GM18861 (cell line): ENCODE data around the gene PRDM16.

Experiments
- ATAC-seq: cut with Tn5 transposase; IDR thresholded peaks from one replicate; pipeline ENCODE4 v1.9.1; 2021; ENCODE audit not compliant: unreplicated experiment

The PRDM16 gene

DNA sequence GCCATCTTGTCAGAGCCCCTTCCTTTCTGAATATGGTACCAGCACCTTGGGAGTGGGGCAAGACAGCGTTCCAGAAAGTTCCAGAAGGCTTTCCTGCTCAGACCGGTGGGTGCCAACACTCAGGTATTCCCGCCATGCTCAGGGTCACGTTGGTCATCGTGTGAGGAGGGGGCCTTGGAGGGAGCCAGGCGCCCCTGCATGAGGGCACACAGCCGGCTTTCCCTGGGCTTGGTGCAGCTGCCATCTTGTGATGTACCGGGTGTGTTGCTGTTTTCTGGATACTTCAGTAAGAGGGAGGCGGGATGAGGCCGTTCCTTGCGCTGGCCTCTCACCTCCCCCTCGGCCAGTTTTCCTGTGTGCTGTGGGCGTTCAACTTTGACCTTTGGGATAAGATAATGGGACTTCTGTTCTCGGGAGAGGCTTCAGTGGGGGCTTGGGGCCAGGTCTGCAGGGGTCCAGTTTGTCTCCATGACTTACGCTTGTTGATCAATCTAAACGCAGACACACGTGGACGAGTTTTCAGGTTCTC, 69.7 kb downstream of the PRDM16 start:
- no peak for ATAC-seq

DNA sequence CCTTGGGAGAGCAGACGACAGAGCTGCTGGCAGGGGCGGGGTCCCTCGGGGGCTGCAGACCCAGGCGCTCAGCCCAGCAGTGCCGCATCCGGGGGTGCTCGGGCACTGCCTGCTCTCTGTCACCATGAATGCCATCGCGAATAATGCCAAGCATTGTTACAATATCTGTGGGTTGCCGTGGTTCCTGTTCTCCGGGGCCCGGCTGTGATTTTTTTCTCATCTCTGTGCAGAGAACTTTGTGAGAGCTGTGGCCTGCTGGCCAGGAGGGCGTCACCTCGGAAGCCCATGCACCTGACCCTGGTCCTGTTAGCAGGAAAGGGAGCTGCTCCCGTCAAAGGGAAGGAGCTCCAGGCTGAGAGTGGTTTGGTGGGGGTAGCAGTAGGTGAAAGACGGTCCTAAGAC, 70.4 kb downstream of the PRDM16 start:
- ATAC-seq: no peak

DNA sequence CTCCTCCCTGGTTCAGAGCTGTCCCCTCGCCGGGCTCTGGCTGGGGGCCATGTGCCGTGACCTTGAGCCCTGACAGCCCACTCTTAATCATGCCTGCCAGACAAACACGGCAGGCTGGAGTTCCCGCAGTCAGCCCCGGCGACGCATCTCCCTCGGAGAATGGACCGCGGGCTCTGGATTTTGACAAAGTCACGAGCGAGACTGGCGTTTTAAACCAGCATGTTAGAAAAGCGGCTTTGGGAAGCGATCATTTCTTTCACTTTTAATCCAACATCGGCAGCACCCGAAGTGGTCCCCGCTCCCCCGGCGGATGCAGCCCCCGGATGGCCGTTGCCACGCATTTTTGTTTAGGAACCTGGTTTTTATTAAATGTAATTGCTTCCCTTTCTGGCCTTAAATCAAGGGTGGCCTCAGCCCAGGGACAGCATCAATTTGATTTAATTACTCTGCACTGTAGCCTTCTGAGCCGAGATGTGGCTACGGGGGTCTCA, 70.9 kb downstream of the PRDM16 start:
- ATAC-seq: no peak

DNA sequence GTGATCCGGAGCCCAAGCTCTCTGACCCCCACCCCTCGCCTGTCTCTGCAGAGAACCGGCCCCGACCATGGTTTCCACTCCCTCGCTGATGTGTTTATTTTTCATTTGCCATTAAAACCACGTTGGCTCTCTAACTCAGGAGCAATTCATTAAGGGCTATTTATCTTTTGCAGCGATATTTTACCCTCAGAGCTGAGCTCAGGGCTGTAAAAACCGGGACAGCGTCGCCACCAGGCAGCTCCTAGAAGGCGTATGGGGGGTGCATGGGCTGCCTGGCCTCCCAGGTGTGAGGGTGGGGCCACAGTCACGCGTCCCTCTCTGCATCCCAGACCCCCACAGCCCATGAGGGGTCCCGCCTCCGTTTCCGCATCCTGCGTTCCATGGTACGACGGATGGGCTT, 71.4 kb downstream of the PRDM16 start:
- ATAC-seq: no peak

DNA sequence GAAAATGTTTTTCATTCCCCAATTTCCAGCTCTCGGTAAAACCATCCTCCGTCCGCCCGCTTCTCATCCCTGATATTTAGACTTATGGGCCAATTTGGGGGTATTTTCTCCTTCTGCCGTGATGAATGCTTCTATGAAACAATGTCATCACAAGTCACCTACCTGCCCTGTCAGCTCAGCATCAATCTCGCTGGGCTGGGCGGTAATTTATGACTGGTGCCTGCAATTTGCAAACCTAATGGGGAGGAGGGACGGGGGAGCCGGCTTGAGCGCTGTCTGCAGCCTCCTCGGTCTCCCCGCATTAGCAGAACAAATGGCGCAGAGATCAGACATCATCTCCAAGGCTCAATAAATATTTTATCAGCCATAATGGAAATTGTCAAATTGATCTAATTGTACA, 72.1 kb downstream of the PRDM16 start:
- ATAC-seq: no peak

DNA sequence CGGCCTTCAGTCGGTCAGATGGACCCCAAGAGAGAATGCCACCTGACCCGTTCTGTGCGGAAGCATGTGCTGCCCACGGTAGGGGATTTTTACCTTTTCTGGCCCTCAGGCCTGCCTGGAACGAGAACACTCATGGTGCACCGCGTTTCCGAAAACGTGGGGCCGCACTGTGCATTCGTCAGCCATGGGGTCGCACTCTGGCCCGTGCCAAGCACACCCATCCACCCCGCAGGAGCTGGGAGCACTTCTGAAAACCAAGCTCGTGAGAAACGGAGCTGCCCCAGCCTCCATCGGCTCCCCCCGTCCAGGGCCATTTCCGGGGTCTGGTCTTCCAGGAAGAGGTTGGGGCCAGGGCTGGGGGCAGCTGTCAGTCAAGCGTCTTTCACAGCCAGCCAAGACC, 72.8 kb downstream of the PRDM16 start:
- no peak for ATAC-seq

DNA sequence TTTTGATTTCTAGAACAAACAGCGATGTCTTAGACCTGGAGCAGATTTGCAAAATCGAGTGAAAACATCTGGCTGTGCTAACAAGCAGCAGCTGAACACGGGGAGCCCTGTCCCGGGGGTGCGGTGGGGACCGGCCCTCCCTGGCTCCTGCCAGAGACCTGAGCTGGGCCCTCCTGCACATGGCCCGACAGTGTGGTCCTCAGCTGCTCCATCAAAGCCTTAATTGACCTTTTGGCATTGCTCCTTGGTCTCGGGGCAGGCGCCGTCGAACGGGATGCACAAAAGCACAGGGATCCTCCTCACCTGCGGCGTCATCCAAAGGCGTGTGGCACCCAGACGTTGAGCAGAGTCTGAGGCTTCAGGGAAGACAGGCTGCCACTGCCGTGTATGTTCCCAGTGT, 73.2 kb downstream of the PRDM16 start:
- ATAC-seq: no peak

DNA sequence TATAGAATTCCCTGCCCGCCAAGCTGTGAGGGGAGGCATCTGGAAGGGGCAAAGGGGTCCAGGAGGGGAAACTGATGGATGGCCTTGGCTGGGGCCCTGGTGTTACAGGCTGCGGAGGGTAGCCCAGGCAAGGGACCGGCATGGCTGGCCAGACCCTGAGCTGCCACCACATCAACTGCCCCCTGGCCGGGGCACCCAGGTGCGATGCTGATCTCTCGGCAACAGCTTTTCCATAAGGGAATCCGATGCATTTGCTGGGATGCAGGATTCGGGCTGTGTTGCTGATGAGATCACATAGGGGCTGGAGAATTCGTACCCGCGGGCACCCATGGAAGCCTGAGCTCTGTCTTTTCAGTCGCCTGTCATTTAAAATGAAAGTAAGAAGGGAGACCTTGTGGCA, 73.7 kb downstream of the PRDM16 start:
- no peak for ATAC-seq

DNA sequence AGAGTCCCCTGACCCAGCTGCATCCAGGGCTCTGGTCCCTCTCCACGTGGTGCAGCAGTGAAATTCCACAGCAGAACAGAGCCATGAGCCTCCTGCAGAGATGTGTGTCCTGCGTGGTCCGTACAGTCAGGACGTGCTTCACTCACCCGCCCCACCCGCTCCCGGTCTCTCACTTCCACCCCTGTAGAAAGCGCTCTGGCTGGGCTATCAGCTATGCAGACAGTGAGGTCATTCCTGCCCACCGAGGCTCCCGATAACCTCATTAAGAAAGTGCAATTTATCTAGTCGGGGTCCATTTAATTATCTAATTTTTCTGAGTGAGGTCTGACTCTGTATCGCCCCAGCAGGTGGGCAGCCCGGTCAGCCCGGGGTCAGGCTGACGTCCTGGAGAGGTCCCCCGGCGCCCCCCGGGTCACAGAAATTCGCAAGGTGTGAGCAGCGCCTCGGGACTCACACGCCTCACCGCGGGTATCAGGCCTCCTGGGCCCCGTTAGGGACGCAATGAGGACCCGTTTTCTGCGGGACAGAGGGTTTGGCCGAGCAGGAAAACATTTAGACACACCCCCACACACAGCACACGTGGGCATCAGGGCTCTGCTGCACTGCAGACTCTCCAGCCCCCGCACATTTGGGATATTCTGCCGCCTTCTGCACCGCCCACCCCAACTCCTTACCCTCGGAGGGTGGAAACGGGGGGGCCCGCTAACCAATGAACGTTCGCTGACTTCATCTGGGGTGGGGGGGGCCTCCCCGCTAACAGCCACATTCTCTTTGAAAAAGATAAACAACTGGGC, 76.7 kb downstream of the PRDM16 start:
- no peak for ATAC-seq

DNA sequence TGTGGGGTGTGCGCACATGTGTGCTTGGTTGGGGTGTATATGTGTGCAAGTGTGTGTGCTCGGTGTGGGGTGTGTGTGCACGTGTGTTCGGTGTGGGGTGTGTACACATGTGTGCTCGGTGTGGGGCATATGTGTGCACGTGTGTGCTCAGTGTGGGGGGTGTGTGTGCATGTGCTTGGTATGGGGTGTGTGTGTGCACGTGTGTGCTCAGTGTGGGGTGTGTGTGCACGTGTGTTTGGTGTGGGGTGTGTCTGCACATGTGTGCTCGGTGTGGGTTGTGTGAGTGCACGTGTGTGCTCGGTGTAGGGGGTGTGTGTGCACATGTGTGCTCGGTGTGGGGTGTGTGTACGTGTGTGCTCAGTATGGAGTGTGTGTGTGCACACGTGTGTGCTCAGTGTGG, 77.5 kb downstream of the PRDM16 start:
- no peak for ATAC-seq

DNA sequence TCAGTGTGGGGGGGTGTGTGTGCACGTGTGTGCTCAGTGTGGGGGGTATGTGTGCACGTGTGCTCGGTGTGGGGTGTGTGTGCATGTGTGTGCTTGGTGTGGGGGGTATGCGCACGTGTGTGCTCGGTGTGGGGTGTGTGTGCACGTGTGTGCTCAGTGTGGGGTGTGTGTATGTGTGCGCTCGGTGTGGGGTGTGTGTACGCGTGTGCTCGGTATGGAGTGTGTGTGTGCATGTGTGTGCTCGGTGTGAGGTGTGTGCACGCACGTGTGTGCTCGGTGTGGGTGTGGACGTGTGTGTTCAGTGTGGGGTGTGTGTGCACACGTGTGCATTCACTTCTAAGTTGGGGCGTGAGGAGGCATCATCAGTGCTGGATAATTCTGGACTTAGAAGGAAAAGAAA, 77.9 kb downstream of the PRDM16 start:
- no peak for ATAC-seq

DNA sequence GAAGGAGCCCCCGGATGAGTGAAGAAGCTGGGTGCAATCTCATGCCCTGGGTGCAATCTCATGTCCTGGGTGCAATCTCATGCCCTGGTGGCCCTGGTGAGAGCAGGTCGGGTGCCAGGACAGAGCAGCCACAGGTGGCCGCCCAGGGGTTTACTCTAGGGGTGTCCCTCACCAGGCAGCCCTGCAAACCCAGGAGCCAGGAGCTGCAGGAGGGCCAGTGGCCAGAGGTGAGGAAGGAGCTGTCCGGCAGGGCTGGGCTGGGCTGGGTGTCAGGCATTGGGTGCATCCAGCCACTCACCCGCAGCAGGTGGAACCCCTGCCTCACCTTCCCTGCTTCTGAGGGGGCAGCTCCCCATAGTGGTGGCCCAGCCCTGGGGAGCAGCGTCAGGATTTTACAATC, 79.2 kb downstream of the PRDM16 start:
- no peak for ATAC-seq

DNA sequence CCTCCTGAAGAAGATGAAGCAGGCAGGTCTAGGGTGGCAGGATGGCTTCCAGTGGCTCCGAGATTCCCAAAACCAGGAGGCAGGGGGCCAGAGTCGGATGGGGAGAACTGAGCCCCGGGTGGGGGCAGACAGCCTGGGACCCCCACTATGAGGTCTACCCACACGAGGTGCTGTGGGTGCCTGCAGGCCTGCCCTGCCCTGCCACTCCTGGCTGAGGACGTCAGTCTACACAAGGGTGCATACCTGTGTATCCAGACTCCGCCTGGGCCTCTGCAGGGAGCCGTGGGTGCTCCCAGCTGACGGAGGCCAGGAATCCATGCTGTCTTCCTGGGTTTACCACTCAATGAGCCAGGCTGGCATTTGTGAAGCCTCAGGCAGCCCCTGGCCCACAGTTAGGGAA, 80.3 kb downstream of the PRDM16 start:
- ATAC-seq: no peak

DNA sequence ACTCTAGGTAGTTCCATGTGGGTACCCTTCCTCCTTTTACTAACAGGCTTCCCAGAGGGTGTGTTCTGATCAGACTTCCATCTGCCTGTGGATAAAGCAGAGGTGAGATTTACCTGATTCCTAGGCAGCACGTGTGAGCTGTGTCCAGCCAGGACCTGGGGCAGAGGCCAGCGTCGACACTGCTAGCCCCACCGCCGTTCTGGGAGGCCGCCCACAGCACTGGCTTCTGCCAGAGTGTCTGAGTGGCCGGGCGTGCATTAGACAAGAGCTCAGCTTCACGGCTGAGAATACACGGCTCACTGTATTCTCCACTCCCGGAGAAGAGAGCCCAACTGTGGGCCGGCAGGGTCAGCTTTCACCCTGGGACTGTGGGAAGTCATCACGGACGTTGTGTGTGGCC, 82.5 kb downstream of the PRDM16 start:
- no peak for ATAC-seq

DNA sequence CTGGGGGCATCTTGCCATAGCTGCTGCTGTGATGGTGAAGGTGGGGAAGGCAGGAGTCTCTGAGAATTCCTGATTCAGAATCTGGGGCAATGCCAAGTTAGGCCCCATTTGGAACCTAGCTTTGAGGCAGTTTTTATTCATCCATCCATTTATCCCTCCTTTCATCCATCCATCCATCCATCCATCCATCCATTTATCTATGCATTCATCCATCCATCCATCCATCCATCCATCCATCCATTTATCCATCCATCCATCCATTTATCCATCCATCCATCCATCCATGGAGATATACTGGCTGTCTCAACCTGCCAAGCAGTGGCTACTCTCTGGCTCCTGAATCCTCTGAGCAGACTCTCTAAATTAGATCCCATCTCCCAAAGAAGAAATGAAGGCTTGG, 83.1 kb downstream of the PRDM16 start:
- no peak for ATAC-seq

DNA sequence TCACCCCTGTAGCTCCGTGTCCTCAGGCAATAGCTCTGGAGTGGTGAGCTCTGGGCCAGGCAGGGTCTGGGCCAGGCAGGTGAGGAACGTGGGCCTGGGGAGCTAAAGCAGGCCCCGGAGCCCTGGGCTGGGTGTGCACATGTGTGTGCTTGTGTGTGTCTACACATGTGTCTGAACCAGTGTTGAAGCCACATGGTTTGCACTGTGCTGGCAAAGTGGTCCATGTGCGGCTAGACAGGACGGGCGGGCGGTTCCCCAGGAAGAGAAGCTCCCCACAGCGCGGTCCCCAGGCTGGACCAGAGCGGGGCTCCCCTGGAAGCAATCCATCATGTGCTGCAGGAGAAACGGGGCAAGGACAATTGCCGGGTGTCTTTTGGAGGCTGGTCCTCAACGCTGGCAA, 84.2 kb downstream of the PRDM16 start:
- ATAC-seq: no peak

DNA sequence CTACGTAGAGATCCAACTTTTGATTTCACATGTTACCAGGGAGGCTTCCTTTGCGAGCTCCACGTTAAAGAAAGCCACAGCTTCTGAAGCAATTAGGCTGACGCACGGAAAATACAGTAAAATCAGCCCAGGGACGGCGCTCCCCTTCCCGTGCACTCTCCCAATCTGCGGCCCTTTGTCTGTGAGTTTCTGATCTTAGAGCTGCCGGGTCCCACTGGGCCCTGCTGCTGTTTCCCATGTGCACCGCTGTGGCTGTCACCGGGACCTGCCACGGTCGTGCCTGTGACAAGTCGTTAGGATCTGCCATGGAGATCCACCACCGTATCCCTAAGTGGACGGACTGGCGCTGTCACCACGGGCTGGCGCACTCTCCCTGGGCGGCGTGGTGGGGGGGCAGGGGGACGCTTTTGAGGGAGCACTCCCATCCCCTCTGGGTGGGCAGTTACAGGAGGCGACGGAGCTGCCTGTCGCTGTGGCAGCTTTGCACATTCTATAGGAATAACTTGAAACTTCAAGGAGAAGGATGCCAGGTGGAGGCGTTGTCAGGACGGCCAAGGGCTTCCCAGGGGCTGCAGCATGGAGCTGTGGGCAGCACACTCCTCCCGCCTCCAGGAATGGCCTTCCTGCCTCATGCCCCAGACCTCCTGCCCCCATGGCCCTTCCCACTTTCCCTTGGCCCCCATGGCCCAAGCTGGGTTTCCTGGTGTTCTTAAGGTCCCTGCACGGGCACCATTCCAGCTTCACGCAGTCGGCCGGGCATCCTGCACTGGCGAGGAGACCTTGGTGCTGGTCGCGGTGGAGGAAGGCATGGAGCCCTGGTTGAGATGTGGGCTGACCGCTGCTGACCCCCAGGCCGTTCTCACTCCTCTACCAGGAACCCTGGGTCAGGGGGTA, 85.1 kb downstream of the PRDM16 start:
- ATAC-seq: no peak

DNA sequence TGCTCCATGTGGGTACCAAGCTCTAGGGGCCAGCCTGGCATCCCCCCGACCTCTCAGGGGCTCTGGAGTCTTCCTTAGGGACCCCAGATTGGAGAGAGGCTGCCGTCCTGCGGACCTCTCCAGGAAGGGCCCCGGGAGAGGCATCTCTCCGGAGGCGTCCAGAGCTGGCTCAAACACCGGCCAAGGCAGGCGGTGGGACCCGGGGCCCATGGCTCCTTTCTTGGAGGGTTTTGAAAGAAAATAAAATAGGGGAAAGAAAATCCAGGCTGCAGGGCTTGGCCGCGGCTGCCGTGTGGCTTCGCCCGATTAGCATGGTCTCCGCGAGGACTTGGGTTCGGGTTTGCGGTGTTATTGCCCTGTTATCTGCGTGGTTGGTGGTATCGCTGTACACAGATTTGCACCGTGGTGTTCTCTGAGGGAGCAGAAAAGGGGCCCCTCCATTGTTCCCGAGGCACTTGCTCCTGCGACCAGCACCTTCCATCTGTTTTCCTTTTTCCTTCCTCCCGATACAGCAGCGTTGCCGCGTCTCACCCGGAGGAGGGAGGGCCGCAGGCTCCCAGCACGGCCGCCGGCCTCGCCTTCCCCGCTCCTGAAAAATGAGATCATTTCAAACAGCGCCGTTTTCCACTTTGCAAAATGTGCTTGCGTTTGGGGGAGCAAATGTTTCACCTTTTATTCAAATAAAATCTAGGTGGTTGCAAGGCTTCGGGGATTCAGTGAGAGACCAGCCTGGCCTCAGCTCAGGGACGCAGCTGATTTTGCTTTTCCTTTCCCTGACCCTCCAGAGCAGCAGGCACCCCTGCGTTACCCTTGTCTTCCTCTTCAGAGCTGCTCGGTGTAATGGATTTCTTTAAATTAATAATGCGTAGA, 86.3 kb downstream of the PRDM16 start:
- ATAC-seq: no peak

DNA sequence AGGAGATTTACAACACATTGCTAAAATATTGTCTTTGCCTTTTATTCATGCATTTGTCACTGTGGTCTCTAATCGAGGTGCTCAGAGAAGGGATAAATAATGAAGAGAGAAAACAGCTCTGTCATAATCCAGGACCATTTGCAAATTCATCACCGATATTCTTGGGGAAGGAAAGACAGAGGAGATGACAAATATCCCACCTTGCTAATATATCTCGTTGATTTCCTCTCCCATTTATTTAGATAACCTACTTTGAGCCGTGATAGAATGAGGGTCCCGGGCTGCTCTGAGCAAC, 86.9 kb downstream of the PRDM16 start:
- ATAC-seq: no peak

DNA sequence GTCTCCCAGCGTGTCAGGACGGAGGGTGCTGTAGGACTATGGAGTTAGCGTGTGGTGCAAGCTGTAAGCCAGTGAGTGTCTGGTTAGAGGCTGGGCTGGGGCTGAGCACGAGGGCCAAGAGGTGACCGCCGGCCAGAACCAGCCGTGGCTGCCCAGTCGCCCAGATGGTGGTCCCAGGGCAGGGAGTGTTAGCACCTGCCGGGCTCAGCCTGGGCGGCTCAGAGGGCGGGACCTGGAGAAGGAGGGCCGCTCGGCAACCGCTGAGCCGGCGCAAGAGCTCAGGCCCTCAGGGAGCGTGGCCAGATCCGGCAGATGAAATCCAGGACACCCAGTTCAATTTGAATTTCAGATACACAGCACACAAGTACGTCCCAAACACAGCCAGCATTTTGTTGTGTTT, 87.9 kb downstream of the PRDM16 start:
- ATAC-seq: no peak

DNA sequence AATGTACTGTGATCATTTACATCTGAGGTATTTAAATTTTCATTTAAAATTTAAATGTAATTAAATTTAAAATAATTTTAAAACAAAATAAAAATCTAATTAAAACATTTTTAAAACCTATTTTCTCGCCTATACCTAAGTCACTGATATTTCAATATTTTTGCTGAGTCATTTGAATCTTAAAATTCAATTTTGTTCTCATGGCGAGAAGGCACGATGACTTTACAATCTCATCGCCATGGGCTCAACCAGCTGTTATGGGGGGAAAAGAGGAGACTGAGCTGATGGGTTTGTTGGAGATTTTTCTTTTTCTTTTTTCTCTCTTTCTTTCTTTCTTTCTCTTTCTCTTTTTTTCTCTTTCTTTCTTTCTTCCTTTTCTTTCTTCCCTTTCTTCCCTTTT, 89.3 kb downstream of the PRDM16 start:
- ATAC-seq: no peak
